ENCODE measurements around the gene CYGB. TPM values are rescaled to one million over a fixed set of nuclear protein-coding genes. Genes with fewer than 3 reads are reported as not detected.

CYGB gene
- total RNA-seq, 6 experiments from 2014 or later: 0.26 to 0.66 (median 0.33) TPM

GRCh38 chr17:76558198-76559095 lies 20.9 kb upstream of the CYGB start:
- H3K9me3 Mint-ChIP-seq: no peaks in the 10 kb centered on the region
- H3K27ac Mint-ChIP-seq: peak overlapping the region; percentile 98
- H3K36me3 Mint-ChIP-seq (ENCODE audit: low read depth): peaks cover 45% of the 10 kb centered on the region
- H3K4me1 Mint-ChIP-seq (ENCODE audit: low read depth): peaks cover 65% of the 10 kb centered on the region
- H3K27me3 Mint-ChIP-seq (ENCODE audit: insufficient read depth): peaks cover 4% of the 10 kb centered on the region
- DNase-seq: peak; percentile 27
- TF ChIP-seq CTCF (IDR thresholded peaks at IDR 0.05): peak; percentile 79
- H3K4me3 Mint-ChIP-seq: peak overlapping the region; percentile 100

DNA sequence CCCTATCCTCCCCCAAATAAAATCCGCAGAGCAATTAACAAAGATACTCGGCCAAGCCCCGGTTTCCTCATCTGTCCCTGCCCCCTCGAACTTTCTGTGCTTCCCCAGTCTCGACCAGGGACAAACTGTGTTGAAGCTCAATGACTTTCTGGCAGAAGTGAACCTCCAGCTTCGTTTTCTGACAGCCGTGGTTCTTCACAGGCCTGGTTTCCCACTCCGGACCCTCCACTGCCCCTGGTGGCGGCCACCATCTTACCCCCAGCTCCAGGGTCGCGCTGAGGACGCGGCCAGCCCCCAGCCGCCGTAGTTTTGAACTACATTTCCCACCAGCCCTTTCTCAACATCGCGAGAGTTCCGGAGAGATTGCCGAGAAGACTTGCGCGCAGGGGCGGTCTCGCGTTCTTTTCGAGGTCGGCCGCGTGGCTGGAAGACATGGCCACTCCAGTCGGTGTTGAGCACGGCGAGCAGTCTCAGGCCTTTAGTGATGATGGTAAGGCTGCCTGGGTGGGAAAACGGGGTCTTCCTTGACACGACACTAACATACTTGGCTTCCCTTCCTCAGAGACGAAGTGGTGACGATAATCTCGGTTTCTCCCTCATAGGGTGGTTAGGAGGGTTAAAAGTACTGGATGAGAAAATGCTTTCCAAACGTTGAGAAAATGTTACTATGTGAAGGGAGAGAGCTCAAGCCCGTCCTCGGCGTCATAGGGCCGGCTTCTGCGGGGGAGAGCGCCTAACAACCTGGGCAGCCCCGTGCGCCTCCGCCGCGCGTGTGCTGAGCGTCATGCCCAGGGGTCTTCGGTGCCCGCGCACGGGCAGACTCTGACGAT lies 20.1 kb upstream of the CYGB start:
- Mint-ChIP-seq H3K4me1 (ENCODE audit: low read depth) (peaks cover 56% of the 10 kb centered on the region), H3K27me3 (ENCODE audit: insufficient read depth) (peaks cover 4% of the 10 kb centered on the region), H3K36me3 (ENCODE audit: low read depth) (peaks cover 39% of the 10 kb centered on the region), H3K4me3 (peak overlapping the region; percentile 100), H3K9me3 (no peaks in the 10 kb centered on the region), H3K27ac (peak overlapping the region; percentile 98)
- peak; percentile 95 for DNase-seq
- TF ChIP-seq CTCF (IDR thresholded peaks at IDR 0.05): peak; percentile 82

GRCh38 chr17:76556765-76557367 lies 19.4 kb upstream of the CYGB start:
- peaks cover 38% of the 10 kb centered on the region for H3K36me3 Mint-ChIP-seq (ENCODE audit: low read depth)
- peak overlapping the region; percentile 98 for H3K27ac Mint-ChIP-seq
- peaks cover 49% of the 10 kb centered on the region for H3K4me1 Mint-ChIP-seq (ENCODE audit: low read depth)
- TF ChIP-seq CTCF (IDR thresholded peaks at IDR 0.05): no peak
- DNase-seq: no peak
- peaks cover 3% of the 10 kb centered on the region for H3K27me3 Mint-ChIP-seq (ENCODE audit: insufficient read depth)
- H3K9me3 Mint-ChIP-seq: no peaks in the 10 kb centered on the region
- H3K4me3 Mint-ChIP-seq: peak overlapping the region; percentile 100

- no peak for TF ChIP-seq CTCF (IDR thresholded peaks at IDR 0.05)
- Mint-ChIP-seq H3K27me3 (ENCODE audit: insufficient read depth) (peaks cover 2% of the 10 kb centered on the region; the same call in 1 of the 2 replicates), H3K4me3 (no peak overlapping the region), H3K27ac (no peak overlapping the region), H3K9me3 (no peaks in the 10 kb centered on the region), H3K4me1 (ENCODE audit: low read depth) (peaks cover 30% of the 10 kb centered on the region), H3K36me3 (ENCODE audit: low read depth) (peaks cover 21% of the 10 kb centered on the region)
- DNase-seq: no peak
Observed at GRCh38 chr17:76554131-76554530, 16.6 kb upstream of the CYGB start.

DNA sequence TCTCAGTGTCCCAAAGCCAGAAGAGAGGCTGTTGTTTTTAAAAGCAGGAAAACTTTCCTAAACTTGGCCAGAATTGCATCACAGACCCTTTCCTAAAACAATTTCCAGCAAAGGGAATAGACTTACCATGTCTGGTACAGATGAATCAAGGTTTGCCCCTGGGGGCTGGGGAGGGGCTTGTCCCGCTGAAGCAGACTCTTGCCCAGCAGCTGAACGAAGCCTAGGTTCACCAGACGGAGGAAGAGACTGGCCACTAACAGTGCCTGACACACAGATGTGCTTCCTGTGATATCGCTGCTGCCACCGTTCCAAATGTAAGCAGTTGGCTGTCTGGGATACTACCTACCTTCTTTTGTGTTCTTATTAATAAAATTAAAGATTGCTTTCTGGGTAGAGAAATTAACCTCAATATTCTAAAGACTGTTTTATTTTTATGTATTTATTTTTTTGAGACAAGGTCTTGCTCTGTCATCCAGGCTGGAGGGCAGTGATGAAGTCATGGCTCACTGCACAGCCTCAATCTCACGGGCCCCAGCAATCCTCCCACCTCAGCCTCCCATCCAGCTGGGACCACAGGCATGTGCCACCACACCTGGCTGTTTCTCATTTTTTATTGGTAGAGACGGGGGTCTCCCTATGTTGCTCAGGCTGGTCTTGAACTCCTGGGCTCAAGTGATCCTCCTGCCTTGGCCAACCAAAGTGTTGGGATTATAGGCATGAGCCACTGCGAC lies 15.8 kb upstream of the CYGB start:
- H3K4me1 Mint-ChIP-seq (ENCODE audit: low read depth): peaks cover 22% of the 10 kb centered on the region
- no peaks in the 10 kb centered on the region for H3K9me3 Mint-ChIP-seq
- no peak overlapping the region for H3K4me3 Mint-ChIP-seq
- H3K27ac Mint-ChIP-seq: no peak overlapping the region
- TF ChIP-seq CTCF (IDR thresholded peaks at IDR 0.05): no peak
- H3K36me3 Mint-ChIP-seq (ENCODE audit: low read depth): peaks cover 13% of the 10 kb centered on the region
- no peak for DNase-seq
- peaks cover 2% of the 10 kb centered on the region; the same call in 1 of the 2 replicates for H3K27me3 Mint-ChIP-seq (ENCODE audit: insufficient read depth)

Measured in HFFc6 (cell line).